ENCODE results near the gene GSG1L. TPM values are rescaled to one million over a fixed set of nuclear protein-coding genes. Genes with fewer than 3 reads are reported as not detected.

The GSG1L gene
- total RNA-seq, 1 donor from 2014 or later, result not detected

DNA sequence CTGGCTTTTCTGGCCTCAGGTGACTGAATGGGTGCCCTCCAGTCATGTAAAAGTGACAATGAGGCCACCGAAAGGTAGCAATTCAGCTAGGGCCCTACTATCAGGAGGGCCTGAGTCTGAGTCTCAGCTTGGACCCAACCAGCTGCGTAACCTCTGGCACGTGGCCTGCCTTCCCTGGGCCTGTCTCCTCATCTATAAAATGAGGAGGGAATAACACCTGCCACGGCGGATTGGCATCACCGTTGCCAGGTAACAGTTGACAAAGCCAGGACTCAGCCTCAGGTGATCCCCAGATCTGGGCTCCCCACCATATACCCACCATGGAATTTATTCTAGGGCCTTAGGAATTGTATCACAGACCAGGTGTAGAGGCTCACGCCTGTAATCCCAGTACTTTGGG is 296.4 kb downstream of the GSG1L start:
- TF ChIP-seq, protein P1, sequence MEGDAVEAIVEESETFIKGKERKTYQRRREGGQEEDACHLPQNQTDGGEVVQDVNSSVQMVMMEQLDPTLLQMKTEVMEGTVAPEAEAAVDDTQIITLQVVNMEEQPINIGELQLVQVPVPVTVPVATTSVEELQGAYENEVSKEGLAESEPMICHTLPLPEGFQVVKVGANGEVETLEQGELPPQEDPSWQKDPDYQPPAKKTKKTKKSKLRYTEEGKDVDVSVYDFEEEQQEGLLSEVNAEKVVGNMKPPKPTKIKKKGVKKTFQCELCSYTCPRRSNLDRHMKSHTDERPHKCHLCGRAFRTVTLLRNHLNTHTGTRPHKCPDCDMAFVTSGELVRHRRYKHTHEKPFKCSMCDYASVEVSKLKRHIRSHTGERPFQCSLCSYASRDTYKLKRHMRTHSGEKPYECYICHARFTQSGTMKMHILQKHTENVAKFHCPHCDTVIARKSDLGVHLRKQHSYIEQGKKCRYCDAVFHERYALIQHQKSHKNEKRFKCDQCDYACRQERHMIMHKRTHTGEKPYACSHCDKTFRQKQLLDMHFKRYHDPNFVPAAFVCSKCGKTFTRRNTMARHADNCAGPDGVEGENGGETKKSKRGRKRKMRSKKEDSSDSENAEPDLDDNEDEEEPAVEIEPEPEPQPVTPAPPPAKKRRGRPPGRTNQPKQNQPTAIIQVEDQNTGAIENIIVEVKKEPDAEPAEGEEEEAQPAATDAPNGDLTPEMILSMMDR (IDR thresholded peaks at IDR 0.05), result no peak
- Histone ChIP-seq H3K27me3 (no peaks in the 10 kb centered on the region), H3K9me3 (no peaks in the 10 kb centered on the region), H3K4me1 (peaks cover 4 to 15% of the 10 kb centered on the region in 2 donors), H3K36me3 (peaks cover 3 to 12% of the 10 kb centered on the region in 2 donors), H3K27ac (no peak overlapping the region), H3K4me3 (no peak overlapping the region)
- no peak for DNase-seq (ENCODE audit: low spot score in 2 of 2)
- intact Hi-C loops (cut with DNase I), result no loop called here

DNA sequence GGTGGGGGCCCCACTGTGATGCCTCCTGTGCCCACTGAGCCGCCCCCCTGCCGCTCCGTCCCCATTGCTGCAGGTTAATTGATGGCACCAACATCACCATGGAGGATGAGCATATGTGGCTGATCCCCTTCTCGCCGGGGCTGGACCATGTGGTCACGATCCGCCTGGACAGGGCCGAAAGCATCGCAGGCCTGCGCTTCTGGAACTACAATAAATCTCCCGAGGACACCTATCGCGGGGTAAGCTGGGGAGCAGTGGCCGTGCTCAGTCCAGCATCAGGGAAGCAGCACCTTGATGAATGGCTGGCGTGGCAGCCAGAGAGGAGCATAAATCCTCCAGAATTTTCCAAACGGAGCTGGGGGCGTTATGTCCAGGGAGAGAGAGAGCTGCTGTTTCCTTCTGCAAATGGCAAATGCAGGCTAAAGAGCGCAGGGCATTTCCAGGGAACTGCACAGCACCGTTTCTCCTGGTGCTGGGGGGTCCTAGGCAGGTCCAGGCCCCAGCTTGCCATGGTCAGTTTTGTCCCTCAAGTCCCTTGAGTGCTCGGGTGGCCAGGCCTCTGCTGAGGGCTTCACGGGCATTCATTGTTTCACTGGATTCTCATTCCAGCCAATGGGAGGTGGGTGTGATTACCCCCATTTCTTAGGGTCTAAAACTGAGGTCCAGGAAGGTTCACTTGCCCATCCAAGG is 297.1 kb downstream of the GSG1L start:
- no peak for DNase-seq (ENCODE audit: low spot score in 2 of 2)
- Histone ChIP-seq H3K27me3 (no peaks in the 10 kb centered on the region), H3K4me1 (peaks cover 4 to 15% of the 10 kb centered on the region in 2 donors), H3K27ac (no peak overlapping the region), H3K9me3 (no peaks in the 10 kb centered on the region), H3K36me3 (peaks cover 3 to 18% of the 10 kb centered on the region in 2 donors), H3K4me3 (no peak overlapping the region)
- TF ChIP-seq, protein P1 (IDR thresholded peaks at IDR 0.05), result no peak
- intact Hi-C loops (cut with DNase I), result no loop called here

DNA sequence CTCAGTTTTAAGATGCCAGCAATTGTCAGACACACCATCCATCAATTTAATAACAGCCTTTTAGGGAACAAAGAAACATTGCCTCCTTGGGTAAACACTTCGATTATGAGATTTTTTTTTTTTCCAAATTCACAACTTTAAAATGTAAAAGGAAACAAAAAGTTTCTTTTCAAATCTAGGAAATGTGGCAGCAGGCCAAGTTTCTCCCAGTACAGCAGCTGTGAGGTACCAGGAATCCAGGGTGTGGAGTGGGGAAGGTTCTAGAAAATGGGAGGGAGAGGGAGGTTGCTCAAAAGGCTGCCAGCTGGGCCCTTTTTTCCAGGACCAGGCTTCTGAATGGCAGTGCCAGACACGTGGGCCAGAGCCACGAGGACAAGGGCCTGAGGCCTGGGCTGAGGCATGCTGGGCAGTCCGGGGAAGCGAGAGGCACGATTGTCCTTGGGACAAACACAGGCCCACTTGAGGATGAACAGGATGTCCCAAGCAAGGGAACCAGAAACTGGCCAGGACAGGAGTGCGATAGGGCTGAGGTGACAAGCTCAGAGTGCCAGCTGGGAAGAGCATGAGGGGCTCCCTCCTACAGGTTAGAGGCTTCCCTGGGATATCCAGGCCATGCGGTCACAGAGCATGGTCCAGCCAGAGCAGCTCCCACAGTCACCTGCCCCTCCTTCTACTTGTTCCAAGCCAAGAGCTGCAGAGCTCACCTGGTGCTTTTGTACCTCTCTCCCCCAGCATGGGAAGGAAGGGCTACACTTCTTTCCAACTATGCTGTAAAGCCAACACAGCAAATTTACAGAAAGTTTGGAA is 298.4 kb downstream of the GSG1L start:
- peaks cover 3 to 18% of the 10 kb centered on the region in 2 donors for H3K36me3 ChIP-seq
- no peak for DNase-seq (ENCODE audit: low spot score in 2 of 2)
- TF ChIP-seq, protein P1 (IDR thresholded peaks at IDR 0.05), result no peak
- no peak overlapping the region for H3K4me3 ChIP-seq
- no peak overlapping the region for H3K27ac ChIP-seq
- no peaks in the 10 kb centered on the region for H3K9me3 ChIP-seq
- H3K27me3 ChIP-seq, result no peaks in the 10 kb centered on the region
- peaks cover 0 to 6% of the 10 kb centered on the region in 2 donors for H3K4me1 ChIP-seq
- intact Hi-C loops (cut with DNase I), result no loop called here

DNA sequence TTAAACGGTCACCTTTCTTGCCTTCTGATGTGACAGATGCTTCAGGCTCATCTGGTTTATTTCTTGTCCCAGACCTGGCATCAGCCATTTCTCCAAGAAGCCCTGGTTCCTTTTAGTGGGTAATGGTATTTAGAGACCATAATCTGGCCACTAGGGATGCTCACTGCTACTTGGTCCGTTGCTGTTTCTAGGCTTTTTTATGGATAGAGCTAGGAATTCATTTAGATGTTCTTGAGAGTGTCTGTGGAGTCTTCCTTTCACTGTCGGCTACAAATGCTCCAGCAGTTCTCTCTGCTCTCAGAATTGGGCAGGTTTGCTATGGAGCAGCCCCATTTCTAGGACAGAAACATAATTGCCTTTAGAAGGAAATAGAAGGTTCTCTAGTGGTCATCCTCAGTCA is 299.1 kb downstream of the GSG1L start:
- H3K27ac ChIP-seq, result no peak overlapping the region
- intact Hi-C loops (cut with DNase I), result no loop called here
- TF ChIP-seq, protein P1 (IDR thresholded peaks at IDR 0.05), result no peak
- no peak for DNase-seq (ENCODE audit: low spot score in 2 of 2)
- H3K9me3 ChIP-seq, result no peaks in the 10 kb centered on the region
- H3K36me3 ChIP-seq, result peaks cover 3 to 18% of the 10 kb centered on the region in 2 donors
- H3K4me1 ChIP-seq, result peaks cover 2 to 6% of the 10 kb centered on the region in 2 donors
- no peak overlapping the region for H3K4me3 ChIP-seq
- H3K27me3 ChIP-seq, result no peaks in the 10 kb centered on the region

DNA sequence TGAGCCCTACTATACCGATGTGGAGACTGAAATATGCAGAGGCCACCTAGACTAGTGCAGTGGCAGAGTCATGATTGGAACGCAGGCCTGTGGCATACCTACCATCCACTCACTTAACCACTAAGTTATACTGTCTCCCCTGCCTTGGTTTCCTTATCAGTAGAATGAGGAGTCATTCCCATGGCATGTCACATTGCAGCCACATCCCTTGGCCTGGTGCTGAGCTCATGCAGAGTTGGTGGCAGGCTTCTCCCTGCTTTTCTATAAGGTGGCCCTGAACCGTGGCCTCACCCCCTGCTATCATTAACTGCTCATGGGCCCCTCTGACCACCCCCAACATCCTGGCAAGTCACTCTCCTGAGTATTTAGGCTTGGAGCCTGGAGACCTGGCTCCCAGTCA is 301.1 kb downstream of the GSG1L start:
- no peak overlapping the region for H3K4me3 ChIP-seq
- no peak for DNase-seq (ENCODE audit: low spot score in 2 of 2)
- peaks cover 3 to 7% of the 10 kb centered on the region in 2 donors for H3K4me1 ChIP-seq
- intact Hi-C loops (cut with DNase I), result no loop called here
- TF ChIP-seq, protein P1 (IDR thresholded peaks at IDR 0.05), result no peak
- H3K27me3 ChIP-seq, result no peaks in the 10 kb centered on the region
- no peak overlapping the region for H3K27ac ChIP-seq
- no peaks in the 10 kb centered on the region for H3K9me3 ChIP-seq
- H3K36me3 ChIP-seq, result peaks cover 3 to 18% of the 10 kb centered on the region in 2 donors
